Right lobe of liver (tissue), 4 donors: ENCODE results near the gene PTPRD.

Source experiments
- POLR2A ChIP-seq: fragments of 450-650 bp; IDR thresholded peaks from one replicate; pipeline ENCODE4 v1.6.1; 2017; ENCODE audit warnings: antibody characterized with exemption, mild to moderate bottlenecking
- TF ChIP-seq, protein P1 (sequence below), 4 donors: fragments of 200-600 bp in 3 of 4; fragments of 450-650 bp in 1 of 4; IDR thresholded peaks; one replicate each; pipeline versions ENCODE4 v1.5.1 to v1.8.0; 2016 to 2022; ENCODE audit warnings: antibody characterized with exemption in 4 of 4, mild to moderate bottlenecking in 2 of 4
- donor health status: DM: no; HTN: no; CAD: no.
- donor health status: DM: no; HTN: no; CAD: no.
- donor health status: DM: no; HTN: yes; CAD: no.

DNA sequence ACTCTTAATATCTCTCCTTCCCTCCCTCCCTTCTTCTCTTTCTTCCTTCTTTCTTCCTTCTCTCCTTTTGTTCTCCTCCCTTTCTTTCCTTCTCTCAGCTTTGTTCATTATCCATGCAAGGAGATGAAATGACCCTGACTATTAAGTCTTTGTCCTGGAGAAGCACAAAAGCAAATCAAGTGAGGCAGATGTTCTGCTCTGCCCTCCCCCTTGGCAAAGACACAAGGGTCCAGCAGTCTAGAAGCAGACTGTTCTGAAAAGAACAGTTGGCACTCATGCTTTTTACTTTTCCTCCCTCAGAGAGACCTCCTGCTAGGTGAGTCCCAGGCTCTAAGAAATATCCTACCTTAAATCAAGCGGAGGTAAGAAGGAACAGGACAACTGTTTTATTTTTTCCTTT lies 1745.7 kb downstream of the PTPRD start:
- TF ChIP-seq, protein P1, sequence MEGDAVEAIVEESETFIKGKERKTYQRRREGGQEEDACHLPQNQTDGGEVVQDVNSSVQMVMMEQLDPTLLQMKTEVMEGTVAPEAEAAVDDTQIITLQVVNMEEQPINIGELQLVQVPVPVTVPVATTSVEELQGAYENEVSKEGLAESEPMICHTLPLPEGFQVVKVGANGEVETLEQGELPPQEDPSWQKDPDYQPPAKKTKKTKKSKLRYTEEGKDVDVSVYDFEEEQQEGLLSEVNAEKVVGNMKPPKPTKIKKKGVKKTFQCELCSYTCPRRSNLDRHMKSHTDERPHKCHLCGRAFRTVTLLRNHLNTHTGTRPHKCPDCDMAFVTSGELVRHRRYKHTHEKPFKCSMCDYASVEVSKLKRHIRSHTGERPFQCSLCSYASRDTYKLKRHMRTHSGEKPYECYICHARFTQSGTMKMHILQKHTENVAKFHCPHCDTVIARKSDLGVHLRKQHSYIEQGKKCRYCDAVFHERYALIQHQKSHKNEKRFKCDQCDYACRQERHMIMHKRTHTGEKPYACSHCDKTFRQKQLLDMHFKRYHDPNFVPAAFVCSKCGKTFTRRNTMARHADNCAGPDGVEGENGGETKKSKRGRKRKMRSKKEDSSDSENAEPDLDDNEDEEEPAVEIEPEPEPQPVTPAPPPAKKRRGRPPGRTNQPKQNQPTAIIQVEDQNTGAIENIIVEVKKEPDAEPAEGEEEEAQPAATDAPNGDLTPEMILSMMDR (IDR thresholded peaks at IDR 0.05): no peak
- TF ChIP-seq POLR2A: no peak
